BE2C (cell line): ENCODE results near the gene RAB43.

Experiments used
- DNase-seq: peaks from one replicate; pipeline ENCODE4 v3.0.0-alpha.2; 2020
- H3K27me3 ChIP-seq: fragments of 250-450 bp; sonication (Bioruptor Pico); 2 replicates; pipeline ENCODE4 v1.5.1; 2020; ENCODE audit warnings: mild to moderate bottlenecking
- H3K36me3 ChIP-seq: fragments of 250-450 bp; sonication (Bioruptor Pico); 2 replicates; pipeline ENCODE4 v1.5.1; 2020; ENCODE audit warnings: mild to moderate bottlenecking
- H3K4me1 ChIP-seq: fragments of 250-450 bp; sonication (Bioruptor Pico); 2 replicates; pipeline ENCODE4 v1.5.1; 2020
- H3K4me3 ChIP-seq: 2 replicates; pipeline ENCODE4 v1.5.1; 2011; ENCODE audit warnings: low read depth, low read length
- H3K9me3 ChIP-seq: fragments of 250-450 bp; sonication (Bioruptor Pico); 2 replicates; pipeline ENCODE4 v1.5.1; 2020
- TF ChIP-seq, protein P1 (sequence below): IDR thresholded peaks from 2 replicates; pipeline ENCODE4 v1.5.1; 2012; ENCODE audit warnings: mild to moderate bottlenecking, low read depth, low read length

RAB43 gene

DNA sequence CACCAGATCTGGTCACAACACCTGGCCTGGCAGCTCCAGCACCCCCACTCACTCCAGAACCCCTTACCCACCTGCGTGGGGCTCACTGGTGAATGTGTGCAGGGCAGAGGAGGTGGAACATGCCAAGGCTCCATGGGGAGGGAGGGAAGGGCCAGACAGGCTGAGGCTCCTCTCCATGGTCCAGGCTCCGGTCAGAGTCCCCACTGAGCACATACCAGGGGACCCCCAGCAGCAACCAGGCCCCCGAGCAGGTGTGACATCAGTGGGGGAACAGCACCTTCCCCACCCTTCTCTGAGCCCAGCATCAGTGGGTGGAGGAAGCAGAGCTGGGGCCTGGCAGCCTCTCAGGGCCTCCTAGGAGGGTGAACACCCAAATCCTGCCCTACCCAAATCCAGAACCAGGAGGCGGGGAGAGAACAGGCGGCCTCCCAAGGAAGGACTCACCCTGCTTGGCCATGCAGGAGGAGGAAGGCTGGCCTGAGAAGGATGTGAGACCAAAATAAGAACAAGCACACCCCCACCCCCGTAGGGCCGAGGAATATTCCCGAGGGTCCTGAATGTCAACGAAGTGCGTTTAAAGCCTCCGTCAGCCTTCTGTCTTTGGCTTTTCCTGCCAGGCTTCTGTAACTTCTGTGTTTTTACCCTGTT, 62.2 kb downstream of the RAB43 start:
- TF ChIP-seq, protein P1, sequence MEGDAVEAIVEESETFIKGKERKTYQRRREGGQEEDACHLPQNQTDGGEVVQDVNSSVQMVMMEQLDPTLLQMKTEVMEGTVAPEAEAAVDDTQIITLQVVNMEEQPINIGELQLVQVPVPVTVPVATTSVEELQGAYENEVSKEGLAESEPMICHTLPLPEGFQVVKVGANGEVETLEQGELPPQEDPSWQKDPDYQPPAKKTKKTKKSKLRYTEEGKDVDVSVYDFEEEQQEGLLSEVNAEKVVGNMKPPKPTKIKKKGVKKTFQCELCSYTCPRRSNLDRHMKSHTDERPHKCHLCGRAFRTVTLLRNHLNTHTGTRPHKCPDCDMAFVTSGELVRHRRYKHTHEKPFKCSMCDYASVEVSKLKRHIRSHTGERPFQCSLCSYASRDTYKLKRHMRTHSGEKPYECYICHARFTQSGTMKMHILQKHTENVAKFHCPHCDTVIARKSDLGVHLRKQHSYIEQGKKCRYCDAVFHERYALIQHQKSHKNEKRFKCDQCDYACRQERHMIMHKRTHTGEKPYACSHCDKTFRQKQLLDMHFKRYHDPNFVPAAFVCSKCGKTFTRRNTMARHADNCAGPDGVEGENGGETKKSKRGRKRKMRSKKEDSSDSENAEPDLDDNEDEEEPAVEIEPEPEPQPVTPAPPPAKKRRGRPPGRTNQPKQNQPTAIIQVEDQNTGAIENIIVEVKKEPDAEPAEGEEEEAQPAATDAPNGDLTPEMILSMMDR, result no peak
- Histone ChIP-seq H3K9me3 (no peaks in the 10 kb centered on the region), H3K4me3 (no peak overlapping the region), H3K4me1 (no peaks in the 10 kb centered on the region; the same call in 1 of the 2 replicates), H3K36me3 (no peaks in the 10 kb centered on the region), H3K27me3 (no peaks in the 10 kb centered on the region)
- no peak for DNase-seq

GRCh38 chr3:129058441-129059200, 63.0 kb downstream of the RAB43 start:
- no peaks in the 10 kb centered on the region for H3K27me3 ChIP-seq
- no peaks in the 10 kb centered on the region for H3K9me3 ChIP-seq
- no peak overlapping the region for H3K4me3 ChIP-seq
- H3K36me3 ChIP-seq, result no peaks in the 10 kb centered on the region
- TF ChIP-seq, protein P1, result no peak
- DNase-seq, result no peak
- no peaks in the 10 kb centered on the region; the same call in 1 of the 2 replicates for H3K4me1 ChIP-seq

GRCh38 chr3:129057249-129057648, 64.4 kb downstream of the RAB43 start:
- no peak for DNase-seq
- no peaks in the 10 kb centered on the region for H3K27me3 ChIP-seq
- no peaks in the 10 kb centered on the region for H3K36me3 ChIP-seq
- H3K4me3 ChIP-seq, result no peak overlapping the region
- TF ChIP-seq, protein P1, result no peak
- no peaks in the 10 kb centered on the region; the same call in 1 of the 2 replicates for H3K4me1 ChIP-seq
- H3K9me3 ChIP-seq, result no peaks in the 10 kb centered on the region

GRCh38 chr3:129056451-129057173, 65.0 kb downstream of the RAB43 start:
- Histone ChIP-seq H3K9me3 (no peaks in the 10 kb centered on the region), H3K27me3 (no peaks in the 10 kb centered on the region), H3K4me1 (no peaks in the 10 kb centered on the region; the same call in 1 of the 2 replicates), H3K36me3 (no peaks in the 10 kb centered on the region), H3K4me3 (no peak overlapping the region)
- TF ChIP-seq, protein P1, result no peak
- no peak for DNase-seq

- no peaks in the 10 kb centered on the region for H3K27me3 ChIP-seq
- no peaks in the 10 kb centered on the region for H3K4me1 ChIP-seq
- TF ChIP-seq, protein P1, result no peak
- H3K36me3 ChIP-seq, result no peaks in the 10 kb centered on the region
- no peak overlapping the region for H3K4me3 ChIP-seq
- H3K9me3 ChIP-seq, result no peaks in the 10 kb centered on the region
- no peak for DNase-seq
Measured at GRCh38 chr3:129054605-129055104, 66.9 kb downstream of the RAB43 start.
